MM.1S (cell line): Measurements from ENCODE around the gene NELFB.

Source experiments
- EZH2 ChIP-seq: fragments of 300-600 bp; sonication (generic); optimal IDR thresholded peaks from 2 replicates; pipeline ENCODE3; 2017; ENCODE audit warnings: low read depth, mild to moderate bottlenecking, antibody characterized with exemption, low read length, mixed read lengths
- EZH2phosphoT487 ChIP-seq: fragments of 300-600 bp; sonication (generic); IDR thresholded peaks from 2 replicates; pipeline ENCODE4 v1.6.1; 2018; ENCODE audit warnings: antibody characterized with exemption, low read length
- TF ChIP-seq, protein P1 (sequence below): fragments of 300-600 bp; sonication (generic); IDR thresholded peaks from 2 replicates; pipeline ENCODE4 v1.5.1; 2016; ENCODE audit warnings: antibody characterized with exemption, low read length, mixed read lengths

DNA sequence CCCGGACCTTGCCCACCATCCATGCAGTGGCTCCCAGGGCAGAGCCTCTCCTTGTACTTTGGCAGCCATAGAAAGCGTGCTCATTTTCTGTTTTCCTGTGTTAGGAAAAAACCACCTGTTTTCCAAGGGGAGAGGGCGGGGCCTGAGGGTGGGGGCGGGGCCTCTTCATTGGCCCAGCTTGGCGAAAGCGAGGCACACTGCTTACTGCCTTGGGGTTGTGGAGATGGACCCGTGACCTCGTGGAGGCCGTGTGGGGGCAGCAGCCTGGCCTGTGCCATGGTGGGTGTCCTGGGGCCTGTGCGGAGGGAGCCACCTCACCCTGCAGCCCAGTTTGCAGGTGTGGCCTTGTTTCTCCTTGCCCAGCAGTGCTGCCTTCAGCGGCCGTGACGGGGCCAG lies 18.0 kb downstream of the NELFB start:
- TF ChIP-seq, protein P1, sequence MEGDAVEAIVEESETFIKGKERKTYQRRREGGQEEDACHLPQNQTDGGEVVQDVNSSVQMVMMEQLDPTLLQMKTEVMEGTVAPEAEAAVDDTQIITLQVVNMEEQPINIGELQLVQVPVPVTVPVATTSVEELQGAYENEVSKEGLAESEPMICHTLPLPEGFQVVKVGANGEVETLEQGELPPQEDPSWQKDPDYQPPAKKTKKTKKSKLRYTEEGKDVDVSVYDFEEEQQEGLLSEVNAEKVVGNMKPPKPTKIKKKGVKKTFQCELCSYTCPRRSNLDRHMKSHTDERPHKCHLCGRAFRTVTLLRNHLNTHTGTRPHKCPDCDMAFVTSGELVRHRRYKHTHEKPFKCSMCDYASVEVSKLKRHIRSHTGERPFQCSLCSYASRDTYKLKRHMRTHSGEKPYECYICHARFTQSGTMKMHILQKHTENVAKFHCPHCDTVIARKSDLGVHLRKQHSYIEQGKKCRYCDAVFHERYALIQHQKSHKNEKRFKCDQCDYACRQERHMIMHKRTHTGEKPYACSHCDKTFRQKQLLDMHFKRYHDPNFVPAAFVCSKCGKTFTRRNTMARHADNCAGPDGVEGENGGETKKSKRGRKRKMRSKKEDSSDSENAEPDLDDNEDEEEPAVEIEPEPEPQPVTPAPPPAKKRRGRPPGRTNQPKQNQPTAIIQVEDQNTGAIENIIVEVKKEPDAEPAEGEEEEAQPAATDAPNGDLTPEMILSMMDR, result no peak
- TF ChIP-seq EZH2 (no peak), EZH2phosphoT487 (no peak)
